K562 (cell line): ENCODE results near the gene TULP1. TPM values are rescaled to one million over a fixed set of nuclear protein-coding genes. Genes with fewer than 3 reads are reported as not detected.
A peak's percentile ranks its signal among the peaks of the same experiment; 100 is the strongest.

Source experiments
- ATAC-seq: fragments of 200-7000 bp; cut with Tn5 transposase; 3 replicates; pipeline ENCODE4 v1.9.1; 2020; ENCODE audit warnings: moderate library complexity
- BruUV-seq: library from RNA; stranded (reverse); fragments of 400-500 nt; replicated peaks from 2 replicates; lab custom pipeline; 2021; lab: Mats Ljungman, UMichigan
- CTCF ChIA-PET: fragments of 300-600 bp; formaldehyde crosslinking; extraction: SDS; loops from one replicate; lab custom pipeline; 2021; ENCODE audit warnings: low intra/inter-chr PET ratio; lab: Yijun Ruan, JAX
- POLR2A ChIA-PET: fragments of 300-600, 350-650 bp; sonication (Branson Sonifier 250); formaldehyde crosslinking; extraction: SDS; loops from one replicate; lab custom pipeline; 2021; ENCODE audit warnings: antibody characterized with exemption, inconsistent platforms; lab: Yijun Ruan, JAX
- DNase-seq, 4 experiments: peaks; one replicate each; pipeline versions ENCODE4 v3.0.0 to v3.0.0-alpha.2; 2011 to 2018; ENCODE audit warnings: low spot score in 3 of 4, mixed read lengths in 3 of 4; ENCODE audit errors: extremely low read depth in 1 of 4
- FAIRE-seq: peaks from 2 replicates; lab custom pipeline; 2011; peaks lifted over from hg19 to GRCh38; lab: Jason Lieb, UNC
- H2AFZ ChIP-seq: 2 replicates; pipeline ENCODE4 v1.6.0; 2011; ENCODE audit warnings: low read depth, low read length, control low read depth, inconsistent platforms
- H3K27ac ChIP-seq: fragments of 200-600 bp; 3 replicates; pipeline ENCODE4 v1.8.0; 2011; ENCODE audit warnings: low read depth, mild to moderate bottlenecking, control low read depth, inconsistent platforms, low read length, moderate library complexity, mixed read lengths; ENCODE audit errors: extremely low read depth
- H3K27me3 ChIP-seq, 2 experiments: fragments of 300-600 bp in 1 of 2; 2 replicates in 1 of 2; 3 replicates in 1 of 2; pipeline versions ENCODE4 v1.6.0 to v1.8.0; 2011; ENCODE audit warnings: inconsistent platforms in 2 of 2, low read length in 2 of 2, mild to moderate bottlenecking in 1 of 2, mixed read lengths in 1 of 2, moderate library complexity in 1 of 2; ENCODE audit not compliant: control insufficient read depth in 2 of 2, insufficient read depth in 2 of 2
- H3K36me3 ChIP-seq: fragments of 300-600 bp; 3 replicates; pipeline ENCODE4 v1.8.0; 2011; ENCODE audit warnings: mild to moderate bottlenecking, low read length, inconsistent platforms; ENCODE audit not compliant: control insufficient read depth, insufficient read depth
- H3K4me1 ChIP-seq, 2 experiments: fragments of 200-600 bp in 1 of 2; replicated peaks in 1 of 2; 2 replicates in 1 of 2; 3 replicates in 1 of 2; pipeline versions ENCODE4 v1.5.1 to v1.8.0; 2011; ENCODE audit warnings: inconsistent platforms in 2 of 2, low read length in 2 of 2, mild to moderate bottlenecking in 1 of 2, mixed read lengths in 1 of 2, moderate library complexity in 1 of 2; ENCODE audit not compliant: control insufficient read depth in 2 of 2, insufficient read depth in 2 of 2
- H3K4me2 ChIP-seq: 2 replicates; pipeline ENCODE4 v1.6.1; 2011; ENCODE audit warnings: low read length, control low read depth, inconsistent platforms, mixed read lengths; ENCODE audit not compliant: insufficient read depth
- H3K4me3 ChIP-seq: fragments of 200-600 bp; sonication (generic), shearing (Covaris generic); 2 replicates; pipeline ENCODE4 v1.5.1; 2016; ENCODE audit warnings: control low read depth, inconsistent platforms
- H3K79me2 ChIP-seq: fragments of 200-600 bp; 3 replicates; pipeline ENCODE4 v1.8.0; 2011; ENCODE audit warnings: low read length, inconsistent platforms; ENCODE audit not compliant: control insufficient read depth, insufficient read depth
- H3K9ac ChIP-seq, 2 experiments: 2 replicates each; pipeline versions ENCODE4 v1.6.0 to v1.6.1; 2011; ENCODE audit warnings: low read depth in 2 of 2, low read length in 2 of 2, control low read depth in 1 of 2, inconsistent platforms in 1 of 2, mild to moderate bottlenecking in 1 of 2, mixed read lengths in 1 of 2; ENCODE audit not compliant: insufficient read depth in 1 of 2
- H3K9me1 ChIP-seq: one replicate; pipeline ENCODE4 v1.6.0; 2011; ENCODE audit warnings: inconsistent platforms, mild to moderate bottlenecking, low read length, moderate library complexity; ENCODE audit not compliant: control insufficient read depth, insufficient read depth
- H3K9me3 ChIP-seq: replicated peaks from 2 replicates; pipeline ENCODE4 v1.5.1; 2011; ENCODE audit warnings: low read depth, low read length, inconsistent platforms; ENCODE audit not compliant: control insufficient read depth, insufficient read depth
- H4K20me1 ChIP-seq: replicated peaks from 2 replicates; pipeline ENCODE4 v1.6.1; 2011; ENCODE audit warnings: low read length, inconsistent platforms, mixed read lengths; ENCODE audit not compliant: control insufficient read depth, insufficient read depth
- BRD9 ChIP-seq: fragments of 450-650 bp; IDR thresholded peaks from 2 replicates; pipeline ENCODE4 v1.6.1; 2018; ENCODE audit warnings: low read depth; ENCODE audit not compliant: partially characterized antibody
- CEBPB ChIP-seq: fragments of 450-650 bp; IDR thresholded peaks from 2 replicates; pipeline ENCODE4 v1.6.1; 2016; ENCODE audit warnings: missing genetic modification characterization, missing compliant biosample characterization
- FUS ChIP-seq: fragments of 200-400 bp; formaldehyde crosslinking; optimal IDR thresholded peaks from 2 replicates; pipeline ENCODE3; 2017; ENCODE audit warnings: low read depth, low read length
- GATAD2B ChIP-seq: fragments of 450-650 bp; IDR thresholded peaks from 2 replicates; pipeline ENCODE4 v1.6.1; 2017; ENCODE audit warnings: mild to moderate bottlenecking, borderline replicate concordance
- JUN ChIP-seq, 2 experiments: sonication (generic) in 1 of 2; formaldehyde crosslinking in 1 of 2; IDR thresholded peaks; 2 replicates each; pipeline versions ENCODE4 v1.6.1 to v1.8.0; 2012 to 2022; ENCODE audit warnings: borderline replicate concordance in 2 of 2, mild to moderate bottlenecking in 2 of 2, improper control_type of control experiment in 1 of 2, low read depth in 1 of 2, low read length in 1 of 2, missing genetic modification reagents in 1 of 2
- NFIC ChIP-seq: fragments of 450-650 bp; IDR thresholded peaks from 2 replicates; pipeline ENCODE4 v1.6.1; 2017; ENCODE audit warnings: mild to moderate bottlenecking, inconsistent platforms
- PHF20 ChIP-seq: fragments of 450-650 bp; IDR thresholded peaks from 2 replicates; pipeline ENCODE4 v1.6.1; 2018; ENCODE audit not compliant: partially characterized antibody
- SNRNP70 ChIP-seq: fragments of 200-400 bp; formaldehyde crosslinking; optimal IDR thresholded peaks from 2 replicates; pipeline ENCODE3; 2017; ENCODE audit warnings: low read depth, low read length
- WGBS: fragments of 100-300 bp; shearing (Covaris generic); methylation state at CpG from one replicate; pipeline ENCODE4 v1.1.6; 2016; ENCODE audit warnings: low coverage, mixed read lengths; ENCODE audit not compliant: insufficient coverage; ENCODE audit errors: missing lambda C conversion rate; 5-methylcytosine and 5-hydroxymethylcytosine counted together
- in situ Hi-C: fragments of 300-500 bp; cut with MboI; formaldehyde crosslinking; loops from 4 replicates; pipeline ENCODE4 v1.15.0; 2018; ENCODE audit warnings: inconsistent platforms, mixed read lengths
- intact Hi-C: fragments of 100-400 bp; cut with micrococcal nuclease; formaldehyde crosslinking; loops from 2 replicates; pipeline ENCODE4 v1.14.2; 2022
- polyA plus RNA-seq, 8 experiments: library from polyadenylated mRNA; depleted of rRNA in 4 of 8; stranded (reverse) in 5 of 8; unstranded in 3 of 8; fragments of >200 nt; fragmentation: Nextera tagmentation in 2 of 8; fragmentation: Illumina TruSeq in 1 of 8; extraction: Ambion mirVana in 2 of 8; extraction: Trizol in 1 of 8; gene quantifications; 2 replicates each; pipeline versions ENCODE4 v1.2.1 to v1.2.3, GENCODE V29; 2011 to 2014; ENCODE audit warnings: inconsistent platforms in 1 of 8, missing spikeins in 1 of 8
- total RNA-seq, 7 experiments: library from RNA; depleted of rRNA in 6 of 7; stranded (reverse); fragments of >200 nt in 6 of 7; fragmentation: Illumina TruSeq in 2 of 7; extraction: Trizol in 2 of 7; gene quantifications; 2 replicates each; pipeline versions ENCODE4 v1.2.1 to v1.2.3, GENCODE V29; 2011 to 2021; ENCODE audit warnings: low replicate concordance in 1 of 7

Gene TULP1
- total and polyA plus RNA-seq, 9 of the 15 experiments (the other 6 are each of a cell fraction or from before 2014, with no cell fraction given): 0.06 to 0.17 (median 0.09) TPM; not detected in 6

DNA sequence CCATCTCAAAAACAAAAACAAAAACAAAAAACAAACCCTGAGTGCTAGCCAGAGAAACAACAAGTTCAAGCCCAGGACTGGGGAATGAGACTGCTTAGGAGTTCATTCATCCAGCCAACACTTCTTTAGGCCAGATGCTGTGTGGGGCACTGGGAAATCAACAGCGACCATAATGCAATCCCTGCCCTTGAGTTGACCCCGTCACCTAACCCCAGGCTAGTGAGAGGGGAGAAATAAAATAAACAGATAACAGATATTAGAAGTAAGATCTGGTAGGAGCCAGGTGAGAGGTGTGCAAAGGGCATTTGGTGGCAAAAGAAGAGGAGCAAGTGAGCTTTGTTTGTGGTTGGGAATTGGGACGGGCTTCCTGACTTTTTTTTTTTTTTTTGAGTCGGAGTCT is 49.4 kb downstream of the TULP1 start:
- Histone ChIP-seq H3K9ac (no peak overlapping the region), H2AFZ (no peak overlapping the region), H3K36me3 (peaks cover 68% of the 10 kb centered on the region), H3K9me3 (no peaks in the 10 kb centered on the region), H3K4me1 (peaks cover 4 to 5% of the 10 kb centered on the region in 2 experiments; a peak in 4 of 5 replicates), H4K20me1 (no peaks in the 10 kb centered on the region), H3K9me1 (no peaks in the 10 kb centered on the region), H3K27ac (no peak overlapping the region), H3K4me2 (no peak overlapping the region), H3K27me3 (no peaks in the 10 kb centered on the region; a peak in 1 of 5 replicates), H3K79me2 (peaks cover 2% of the 10 kb centered on the region), H3K4me3 (no peak overlapping the region)
- ChIA-PET CTCF (no interaction called here), POLR2A (no interaction called here)
- in situ Hi-C loops: no loop called here
- intact Hi-C loops: no loop called here
- DNase-seq: no peak
- no peak for FAIRE-seq
- TF ChIP-seq GATAD2B: no peak
- TF ChIP-seq SNRNP70: no peak
- TF ChIP-seq FUS: no peak
- no peak for TF ChIP-seq JUN (IDR thresholded peaks at IDR 0.05; ENCODE audit: borderline replicate concordance, low read depth, low read length)
- TF ChIP-seq JUN (CRISPR knock-in tag; IDR thresholded peaks at IDR 0.05; ENCODE audit: borderline replicate concordance): no peak
- no peak for TF ChIP-seq NFIC
- TF ChIP-seq BRD9: no peak
- WGBS: 82% methylated on average over 4 of the region's 4 CpGs
- no peak for ATAC-seq
- no TSS peak for BruUV-seq

DNA sequence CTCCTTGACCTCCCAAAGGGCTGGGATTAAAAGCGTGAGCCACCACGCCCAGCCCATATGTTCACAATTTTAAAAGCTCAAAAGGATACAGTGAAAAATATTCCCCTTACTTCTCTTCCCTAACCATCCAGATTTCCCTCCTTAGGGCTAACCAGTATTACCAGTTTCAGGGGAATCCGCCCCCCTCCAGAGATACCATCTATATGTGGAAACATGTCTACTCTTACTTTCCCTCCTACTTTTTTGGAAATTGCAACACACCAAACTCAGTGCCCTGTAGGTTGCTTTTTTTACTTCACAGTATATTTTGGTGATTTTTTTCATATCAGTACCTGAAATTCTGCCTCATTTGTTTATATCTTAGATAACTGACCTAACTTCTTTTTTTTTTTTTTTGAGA is 51.4 kb downstream of the TULP1 start:
- in situ Hi-C loops (no loop called here), intact Hi-C loops (no loop called here)
- Histone ChIP-seq H3K4me1 (no peaks in the 10 kb centered on the region; a peak in 2 of 5 replicates), H3K9me3 (no peaks in the 10 kb centered on the region), H3K27ac (no peak overlapping the region), H3K79me2 (no peaks in the 10 kb centered on the region), H3K9ac (no peak overlapping the region), H3K9me1 (no peaks in the 10 kb centered on the region), H3K4me3 (no peak overlapping the region), H3K36me3 (peaks cover 75% of the 10 kb centered on the region), H3K4me2 (no peak overlapping the region), H4K20me1 (no peaks in the 10 kb centered on the region; the same call in 1 of the 2 replicates), H2AFZ (no peak overlapping the region), H3K27me3 (no peaks in the 10 kb centered on the region)
- no peak for DNase-seq
- FAIRE-seq: no peak
- ChIA-PET CTCF (no interaction called here), POLR2A (interaction anchor here (0.7 to 1.3 kb wide), 2 partner anchors 8 to 34 kb away, joined by 3 to 6 read pairs; no protein-coding TSS in a partner anchor)
- ATAC-seq: no peak
- 94% methylated on average over 3 of the region's 3 CpGs for WGBS
- BruUV-seq: no TSS peak
- TF ChIP-seq PHF20: no peak
- TF ChIP-seq CEBPB: peak; percentile 64
